ENCODE results near the gene RHBDD3.
"Not testable (repeated sequence)": the region's sequence is repeated elsewhere in the genome, so short reads cannot be mapped to it uniquely, and the experiment has no call there.

The RHBDD3 gene

GRCh38 chr22:29253561-29254285 lies 14.1 kb downstream of the RHBDD3 start:
- no peak overlapping the region for H3K27ac ChIP-seq
- no peak for DNase-seq (ENCODE audit: low read depth, low spot score)

- no peak overlapping the region for H3K27ac ChIP-seq
Observed at GRCh38 chr22:29251981-29252911, 15.5 kb downstream of the RHBDD3 start.

GRCh38 chr22:29251265-29251664 lies 16.5 kb downstream of the RHBDD3 start:
- no peak for DNase-seq (ENCODE audit: low read depth, low spot score)
- H3K27ac ChIP-seq: no peak overlapping the region

More at GRCh38 chr22:29251981-29252911, 15.5 kb downstream of the RHBDD3 start:
- no peak for DNase-seq (ENCODE audit: low read depth, low spot score)

GRCh38 chr22:29247891-29248290 lies 19.9 kb downstream of the RHBDD3 start:
- H3K27ac ChIP-seq; DNase-seq (ENCODE audit: low read depth, low spot score): not testable (repeated sequence)

- H3K27ac ChIP-seq: no peak overlapping the region
- peak; percentile 6 for DNase-seq (ENCODE audit: low read depth, low spot score)
Observed at GRCh38 chr22:29245626-29246385, 22.0 kb downstream of the RHBDD3 start.

GRCh38 chr22:29244785-29245625 lies 22.8 kb downstream of the RHBDD3 start:
- no peak for DNase-seq (ENCODE audit: low read depth, low spot score)

GRCh38 chr22:29243874-29244446 lies 23.8 kb downstream of the RHBDD3 start:
- no peak for DNase-seq (ENCODE audit: low read depth, low spot score)
- no peak overlapping the region for H3K27ac ChIP-seq

More at GRCh38 chr22:29244785-29245625, 22.8 kb downstream of the RHBDD3 start:
- no peak overlapping the region for H3K27ac ChIP-seq

GRCh38 chr22:29240481-29240880 lies 27.3 kb downstream of the RHBDD3 start:
- not testable (repeated sequence) for H3K27ac ChIP-seq; DNase-seq (ENCODE audit: low read depth, low spot score)

GRCh38 chr22:29233277-29233877 lies 34.4 kb downstream of the RHBDD3 start:
- H3K27ac ChIP-seq: no peak overlapping the region
- no peak for DNase-seq (ENCODE audit: low read depth, low spot score)

GRCh38 chr22:29231971-29232959 lies 35.5 kb downstream of the RHBDD3 start:
- no peak overlapping the region for H3K27ac ChIP-seq
- no peak for DNase-seq (ENCODE audit: low read depth, low spot score)

- no peak overlapping the region for H3K27ac ChIP-seq
- no peak for DNase-seq (ENCODE audit: low read depth, low spot score)
Observed at GRCh38 chr22:29230972-29231875, 36.6 kb downstream of the RHBDD3 start.

GRCh38 chr22:29226351-29226981 lies 41.3 kb downstream of the RHBDD3 start:
- DNase-seq (ENCODE audit: low read depth, low spot score): no peak
- H3K27ac ChIP-seq: no peak overlapping the region

- no peak for DNase-seq (ENCODE audit: low read depth, low spot score)
- H3K27ac ChIP-seq: no peak overlapping the region
Observed at GRCh38 chr22:29225422-29226090, 42.2 kb downstream of the RHBDD3 start.

GRCh38 chr22:29224859-29225410 lies 42.8 kb downstream of the RHBDD3 start:
- H3K27ac ChIP-seq: no peak overlapping the region
- DNase-seq (ENCODE audit: low read depth, low spot score): no peak

GRCh38 chr22:29224121-29224858 lies 43.5 kb downstream of the RHBDD3 start:
- DNase-seq (ENCODE audit: low read depth, low spot score): no peak
- H3K27ac ChIP-seq: no peak overlapping the region

Data from epithelial cell of prostate (primary cell).